Body of pancreas (tissue), 4 donors: Measurements from ENCODE around the gene RBM10. TPM values are rescaled to one million over a fixed set of nuclear protein-coding genes. Genes with fewer than 3 reads are reported as not detected.

ENCODE experiments used
- ATAC-seq: fragments of 150-250 bp; one replicate; pipeline ENCODE4 v1.9.1; 2016
- DNase-seq, 4 donors: peaks; one replicate each; pipeline ENCODE4 v3.0.0-alpha.2; 2019
- H3K27ac ChIP-seq, 4 donors: fragments of 200-600 bp; sonication (generic); 1 replicate in 3 of 4; 2 replicates in 1 of 4; pipeline versions ENCODE4 v1.5.1 to v1.6.1; 2016 to 2019; ENCODE audit warnings: mild to moderate bottlenecking in 1 of 4, mixed read lengths in 1 of 4, moderate library complexity in 1 of 4
- H3K27me3 ChIP-seq, 2 donors: fragments of 200-600 bp; sonication (generic); one replicate each; pipeline ENCODE4 v1.6.0; 2016; ENCODE audit warnings: mild to moderate bottlenecking in 1 of 2
- H3K36me3 ChIP-seq, 2 donors: fragments of 200-600 bp; sonication (generic); replicated peaks in 1 of 2; 2 replicates each; pipeline ENCODE4 v1.5.1; 2016; ENCODE audit warnings: low read depth in 2 of 2; ENCODE audit not compliant: insufficient read depth in 1 of 2
- H3K4me1 ChIP-seq: fragments of 200-600 bp; sonication (generic); one replicate; pipeline ENCODE4 v1.6.0; 2016
- H3K4me3 ChIP-seq, 2 donors: fragments of 200-600 bp; sonication (generic); 1 replicate in 1 of 2; 2 replicates in 1 of 2; pipeline ENCODE4 v1.5.1; 2016 to 2019
- H3K9me3 ChIP-seq, 3 donors: fragments of 200-600 bp; sonication (generic); 1 replicate in 2 of 3; 2 replicates in 1 of 3; pipeline ENCODE4 v1.5.1; 2016
- POLR2A ChIP-seq, 3 donors: fragments of 450-650 bp; IDR thresholded peaks; one replicate each; pipeline ENCODE4 v1.6.1; 2016; ENCODE audit warnings: antibody characterized with exemption in 3 of 3, mild to moderate bottlenecking in 2 of 3
- WGBS, 2 donors: methylation state at CpG; one replicate each; pipeline ENCODE4 v1.1.5; 2017; 5-methylcytosine and 5-hydroxymethylcytosine counted together
- intact Hi-C: fragments of 100-400 bp; cut with DNase I; formaldehyde crosslinking; loops from one replicate; pipeline ENCODE4 v1.15.1; 2023
- total RNA-seq, 2 donors: library from RNA; depleted of rRNA; stranded (reverse); fragments of >200 nt; gene quantifications; one replicate each; pipeline ENCODE4 v1.1.0, GENCODE V29; 2016
- TF ChIP-seq, protein P1 (sequence below), 7 experiments: fragments of 450-650 bp in 4 of 7; fragments of 200-600 bp in 3 of 7; sonication (generic) in 3 of 7; IDR thresholded peaks; one replicate each; pipeline ENCODE4 v1.5.1; 2016 to 2019; ENCODE audit warnings: antibody characterized with exemption in 7 of 7

The RBM10 gene
- total RNA-seq, 2 donors from 2014 or later: 16.1 to 29.0 TPM

DNA sequence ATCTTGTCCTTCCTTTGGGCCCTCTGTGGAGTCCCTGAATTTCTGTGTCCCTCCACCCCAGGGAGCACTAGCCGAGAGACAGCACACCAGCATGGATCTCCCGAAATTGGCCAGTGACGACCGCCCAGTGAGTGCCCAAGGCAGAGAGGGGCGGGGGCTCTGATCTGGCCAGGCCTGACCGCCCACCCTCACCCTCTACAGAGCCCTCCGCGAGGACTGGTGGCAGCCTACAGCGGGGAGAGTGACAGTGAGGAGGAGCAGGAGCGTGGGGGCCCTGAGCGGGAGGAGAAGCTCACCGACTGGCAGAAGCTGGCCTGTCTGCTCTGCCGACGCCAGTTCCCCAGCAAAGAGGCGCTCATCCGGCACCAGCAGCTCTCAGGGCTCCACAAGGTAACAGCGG is 40.2 kb downstream of the RBM10 start:
- ATAC-seq (no peak), DNase-seq (no peak)
- H3K4me3 ChIP-seq: no peak overlapping the region
- WGBS, 2 donors: 92% methylated on average over 11 of the region's 17 CpGs; no CpG with 5 or more reads in 1 of the 2 donors
- TF ChIP-seq, protein P1, sequence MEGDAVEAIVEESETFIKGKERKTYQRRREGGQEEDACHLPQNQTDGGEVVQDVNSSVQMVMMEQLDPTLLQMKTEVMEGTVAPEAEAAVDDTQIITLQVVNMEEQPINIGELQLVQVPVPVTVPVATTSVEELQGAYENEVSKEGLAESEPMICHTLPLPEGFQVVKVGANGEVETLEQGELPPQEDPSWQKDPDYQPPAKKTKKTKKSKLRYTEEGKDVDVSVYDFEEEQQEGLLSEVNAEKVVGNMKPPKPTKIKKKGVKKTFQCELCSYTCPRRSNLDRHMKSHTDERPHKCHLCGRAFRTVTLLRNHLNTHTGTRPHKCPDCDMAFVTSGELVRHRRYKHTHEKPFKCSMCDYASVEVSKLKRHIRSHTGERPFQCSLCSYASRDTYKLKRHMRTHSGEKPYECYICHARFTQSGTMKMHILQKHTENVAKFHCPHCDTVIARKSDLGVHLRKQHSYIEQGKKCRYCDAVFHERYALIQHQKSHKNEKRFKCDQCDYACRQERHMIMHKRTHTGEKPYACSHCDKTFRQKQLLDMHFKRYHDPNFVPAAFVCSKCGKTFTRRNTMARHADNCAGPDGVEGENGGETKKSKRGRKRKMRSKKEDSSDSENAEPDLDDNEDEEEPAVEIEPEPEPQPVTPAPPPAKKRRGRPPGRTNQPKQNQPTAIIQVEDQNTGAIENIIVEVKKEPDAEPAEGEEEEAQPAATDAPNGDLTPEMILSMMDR (IDR thresholded peaks at IDR 0.05): no peak
- no peak for TF ChIP-seq POLR2A (IDR thresholded peaks at IDR 0.05)
- H3K9me3 ChIP-seq: no peaks in the 10 kb centered on the region
- intact Hi-C loops: loop anchor here (10.0 kb wide), 2 partner anchors 190 to 340 kb away; partner anchors contain the start of gene ZNF157
- H3K27ac ChIP-seq: no peak overlapping the region
- H3K27me3 ChIP-seq: no peaks in the 10 kb centered on the region
- peaks cover 0 to 9% of the 10 kb centered on the region in 2 donors for H3K36me3 ChIP-seq
- H3K4me1 ChIP-seq: no peaks in the 10 kb centered on the region

DNA sequence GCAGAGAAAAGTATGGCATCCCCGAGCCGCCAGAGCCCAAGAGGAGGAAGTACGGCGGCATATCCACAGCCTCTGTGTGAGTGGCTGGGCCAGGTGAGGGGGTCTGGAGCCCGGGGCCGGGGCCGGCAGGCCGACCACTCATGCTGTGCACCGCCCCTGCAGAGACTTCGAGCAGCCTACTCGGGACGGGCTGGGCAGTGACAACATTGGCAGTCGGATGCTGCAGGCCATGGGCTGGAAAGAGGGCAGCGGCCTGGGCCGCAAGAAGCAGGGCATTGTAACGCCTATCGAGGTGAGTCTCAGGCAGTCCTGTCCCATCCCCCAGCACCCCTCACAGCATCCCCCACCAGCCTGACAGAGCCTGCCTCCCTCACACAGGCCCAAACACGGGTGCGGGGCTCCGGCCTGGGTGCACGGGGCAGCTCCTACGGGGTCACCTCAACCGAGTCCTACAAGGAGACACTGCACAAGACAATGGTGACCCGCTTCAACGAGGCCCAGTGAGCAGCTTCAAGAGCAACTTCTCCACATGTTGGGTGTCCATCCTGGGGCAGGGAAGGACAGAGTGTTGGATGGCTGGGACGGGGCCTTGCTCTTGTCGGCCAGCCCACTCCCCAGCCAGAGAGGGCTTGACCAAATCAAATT is 41.2 kb downstream of the RBM10 start:
- H3K36me3 ChIP-seq: peaks cover 0 to 9% of the 10 kb centered on the region in 2 donors
- no peak for TF ChIP-seq POLR2A (IDR thresholded peaks at IDR 0.05)
- TF ChIP-seq, protein P1 (IDR thresholded peaks at IDR 0.05): no peak
- DNase-seq (no peak), ATAC-seq (no peak)
- intact Hi-C loops: loop anchor here (10.0 kb wide), 2 partner anchors 189 to 339 kb away; partner anchors contain the start of gene ZNF157
- no peaks in the 10 kb centered on the region for H3K9me3 ChIP-seq
- WGBS, 2 donors: 92 to 96% methylated on average over 4 to 15 of the region's 27 CpGs
- H3K4me3 ChIP-seq: no peak overlapping the region
- no peaks in the 10 kb centered on the region for H3K4me1 ChIP-seq
- no peak overlapping the region for H3K27ac ChIP-seq
- no peaks in the 10 kb centered on the region for H3K27me3 ChIP-seq

DNA sequence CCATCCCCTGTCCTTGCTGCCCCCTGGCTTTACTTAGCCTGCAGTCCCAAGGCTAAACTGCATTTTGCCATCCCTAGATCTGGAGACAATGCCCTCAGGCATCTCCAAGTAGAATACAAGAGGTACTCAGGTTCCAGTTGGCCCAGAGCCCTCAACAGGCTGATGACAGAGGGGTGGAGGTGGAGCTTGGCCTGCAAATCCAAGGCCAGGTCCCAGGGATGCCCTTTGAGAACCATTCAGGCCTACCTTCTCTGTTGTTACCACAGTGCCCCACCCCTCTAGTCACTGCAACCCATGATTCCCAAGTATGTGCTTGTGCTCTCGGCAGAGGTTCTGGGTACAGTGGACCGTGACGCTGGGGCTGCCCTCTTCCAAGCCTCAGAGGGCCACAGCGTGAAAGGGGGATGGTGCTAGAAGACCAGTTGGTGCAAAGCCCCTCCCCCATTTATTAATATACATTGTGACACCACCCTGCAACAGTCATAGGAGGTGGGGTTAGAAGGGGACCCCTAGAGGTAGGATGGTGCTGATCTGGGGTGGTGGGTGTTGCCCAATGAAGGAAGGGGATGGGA is 42.2 kb downstream of the RBM10 start:
- no peak for TF ChIP-seq POLR2A (IDR thresholded peaks at IDR 0.05)
- TF ChIP-seq, protein P1 (IDR thresholded peaks at IDR 0.05): no peak
- intact Hi-C loops: loop anchor here (10.0 kb wide), 2 partner anchors 188 to 338 kb away; partner anchors contain the start of gene ZNF157
- no peak for ATAC-seq
- 91 to 100% methylated on average over 3 to 4 of the region's 4 CpGs for WGBS, 2 donors
- Histone ChIP-seq H3K9me3 (no peaks in the 10 kb centered on the region), H3K4me3 (no peak overlapping the region), H3K27ac (no peak overlapping the region), H3K36me3 (peaks cover 0 to 6% of the 10 kb centered on the region in 2 donors), H3K4me1 (peaks cover 7% of the 10 kb centered on the region), H3K27me3 (no peaks in the 10 kb centered on the region)
- DNase-seq: peak in 2 of 4 donors; percentile 28 to 34

DNA sequence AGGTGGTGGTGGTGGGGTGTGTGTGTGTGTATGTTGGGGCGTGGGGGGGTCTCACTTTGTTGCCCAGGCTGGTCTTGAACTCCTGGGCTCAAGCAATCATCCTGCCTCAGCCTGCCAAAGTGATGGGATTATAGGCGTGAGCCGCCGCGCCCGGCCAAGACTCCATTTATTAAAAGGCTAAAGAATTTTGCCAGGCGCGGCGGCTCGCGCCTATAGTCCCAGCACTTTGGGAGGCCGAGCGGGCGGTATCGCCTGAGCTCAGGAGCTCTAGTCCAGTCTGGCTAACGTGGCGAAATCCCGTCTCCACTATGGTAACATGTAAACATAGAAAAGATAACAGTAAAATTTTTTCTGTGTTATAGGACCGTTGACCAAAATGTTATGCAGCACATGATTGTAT is 44.9 kb downstream of the RBM10 start:
- Histone ChIP-seq H3K4me3 (no peak overlapping the region), H3K9me3 (no peaks in the 10 kb centered on the region), H3K4me1 (peaks cover 18% of the 10 kb centered on the region), H3K36me3 (peaks cover 0 to 1% of the 10 kb centered on the region in 2 donors), H3K27me3 (no peaks in the 10 kb centered on the region), H3K27ac (no peak overlapping the region)
- TF ChIP-seq POLR2A (IDR thresholded peaks at IDR 0.05): no peak
- TF ChIP-seq, protein P1 (IDR thresholded peaks at IDR 0.05): no peak
- 75 to 77% methylated on average over 2 to 9 of the region's 19 CpGs for WGBS, 2 donors
- ATAC-seq: no peak
- no peak for DNase-seq
- intact Hi-C loops: loop anchor here (10.0 kb wide), 2 partner anchors 185 to 335 kb away; partner anchors contain the start of gene ZNF157
